Spleen (tissue), 7 donors: Measurements from ENCODE around the gene CDC42BPA.

Experiments
- CTCF ChIP-seq, 11 experiments: fragments of 200-600 bp in 7 of 11; fragments of 450-650 bp in 4 of 11; sonication (generic) in 4 of 11; IDR thresholded peaks in 8 of 11; conservative IDR thresholded peaks in 3 of 11; 1 replicate in 7 of 11; 2 replicates in 4 of 11; pipeline versions ENCODE4 v1.4.0 to v1.8.0; 2016 to 2021; ENCODE audit warnings: antibody characterized with exemption in 11 of 11, inconsistent platforms in 4 of 11, mild to moderate bottlenecking in 1 of 11
- POLR2A ChIP-seq, 3 donors: fragments of 450-650 bp; IDR thresholded peaks; one replicate each; pipeline ENCODE4 v1.5.1; 2017; ENCODE audit warnings: antibody characterized with exemption in 3 of 3, mild to moderate bottlenecking in 1 of 3
- donor health status: DM: no; HTN: no; CAD: no; lungs with moderate emphysema.
- donor health status: DM: no; HTN: no; CAD: no.
- donor health status: DM: no; HTN: no; CAD: no.

DNA sequence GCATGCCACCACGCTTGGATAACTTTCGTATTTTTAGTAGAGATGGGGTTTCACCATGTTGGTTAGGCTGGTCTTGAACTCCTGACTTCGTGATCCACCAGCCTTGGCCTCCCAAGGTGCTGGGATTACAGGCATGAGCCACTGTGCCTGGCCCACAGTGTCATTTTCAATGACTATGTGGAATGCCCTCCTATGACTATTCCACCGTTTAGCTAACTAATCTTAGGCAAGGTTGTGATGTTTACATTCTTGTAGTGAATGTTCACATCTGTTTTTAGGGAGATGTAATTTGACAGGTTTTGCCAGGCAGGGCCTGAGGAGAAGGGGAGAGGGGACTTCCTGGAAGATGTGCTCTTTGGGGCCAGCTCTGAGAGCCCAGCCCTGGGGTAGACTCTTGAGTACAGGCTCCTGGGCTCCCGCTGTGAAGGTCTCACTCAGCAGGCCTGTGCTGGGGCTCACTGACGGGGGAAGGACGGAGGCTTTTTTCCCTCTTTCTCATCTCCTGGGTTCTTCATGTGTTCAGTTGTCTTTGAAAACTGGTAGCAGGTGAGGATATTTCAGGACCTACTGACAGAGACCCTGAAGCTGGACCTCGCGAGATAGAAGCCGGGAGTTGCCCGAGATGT is 365.0 kb downstream of the CDC42BPA start:
- TF ChIP-seq CTCF (IDR thresholded peaks at IDR 0.05 in 8 of 11, conservative IDR thresholded peaks at IDR 0.05 in 3 of 11) (no peak), POLR2A (IDR thresholded peaks at IDR 0.05) (no peak)
